H9 (cell line): ENCODE results near the gene CDK14. TPM values are rescaled to one million over a fixed set of nuclear protein-coding genes. Genes with fewer than 3 reads are reported as not detected.

ENCODE experiments used
- DNase-seq: peaks from one replicate; pipeline ENCODE4 v3.0.0-alpha.2; 2017
- H2AFZ ChIP-seq: one replicate; pipeline ENCODE4 v1.6.1; 2013; ENCODE audit warnings: mild to moderate bottlenecking, low read length, control low read depth, moderate library complexity
- H2AK5ac ChIP-seq: 2 replicates; pipeline ENCODE4 v1.6.1; 2013; ENCODE audit warnings: low read length, control low read depth, mixed read lengths; ENCODE audit not compliant: insufficient read length
- H2BK120ac ChIP-seq: one replicate; pipeline ENCODE4 v1.6.1; 2013; ENCODE audit warnings: low read depth, mild to moderate bottlenecking, low read length, control low read depth, inconsistent platforms; ENCODE audit not compliant: poor library complexity, severe bottlenecking
- H2BK12ac ChIP-seq: 2 replicates; pipeline ENCODE4 v1.6.1; 2013; ENCODE audit warnings: low read length, control low read depth, mixed read lengths, low read depth; ENCODE audit not compliant: insufficient read length
- H2BK15ac ChIP-seq: 2 replicates; pipeline ENCODE4 v1.6.1; 2013; ENCODE audit warnings: low read depth, low read length, control low read depth
- H2BK20ac ChIP-seq: one replicate; pipeline ENCODE4 v1.6.1; 2013; ENCODE audit warnings: low read depth, mild to moderate bottlenecking, low read length, control low read depth, inconsistent platforms; ENCODE audit not compliant: poor library complexity, severe bottlenecking
- H2BK5ac ChIP-seq: 2 replicates; pipeline ENCODE4 v1.6.1; 2013; ENCODE audit warnings: low read length, control low read depth, mixed read lengths; ENCODE audit not compliant: insufficient read length
- H3K14ac ChIP-seq: 2 replicates; pipeline ENCODE4 v1.6.1; 2013; ENCODE audit warnings: low read length, control low read depth; ENCODE audit not compliant: insufficient read depth
- H3K18ac ChIP-seq: 2 replicates; pipeline ENCODE4 v1.6.1; 2013; ENCODE audit warnings: low read depth, mild to moderate bottlenecking, mixed read lengths, low read length, control low read depth; ENCODE audit not compliant: insufficient read length
- H3K23ac ChIP-seq: 2 replicates; pipeline ENCODE4 v1.6.1; 2013; ENCODE audit warnings: low read length, control low read depth, mixed read lengths, low read depth; ENCODE audit not compliant: insufficient read length
- H3K23me2 ChIP-seq: 2 replicates; pipeline ENCODE4 v1.6.1; 2013; ENCODE audit warnings: low read depth, mild to moderate bottlenecking, mixed read lengths, low read length, control low read depth; ENCODE audit not compliant: insufficient read length, poor library complexity, severe bottlenecking
- H3K27ac ChIP-seq: 2 replicates; pipeline ENCODE4 v1.5.1; 2013; ENCODE audit warnings: low read length, control low read depth, mixed read lengths, low read depth; ENCODE audit not compliant: insufficient read length
- H3K27me3 ChIP-seq: 2 replicates; pipeline ENCODE4 v1.6.1; 2013; ENCODE audit warnings: low read length, control low read depth, inconsistent platforms; ENCODE audit not compliant: insufficient read depth
- H3K4ac ChIP-seq: 2 replicates; pipeline ENCODE4 v1.6.1; 2013; ENCODE audit warnings: low read depth, mild to moderate bottlenecking, control low read depth, inconsistent platforms, low read length, moderate library complexity
- H3K4me1 ChIP-seq: 2 replicates; pipeline ENCODE4 v1.6.1; 2013; ENCODE audit warnings: low read length, control low read depth, inconsistent platforms; ENCODE audit not compliant: insufficient read depth
- H3K4me2 ChIP-seq: 2 replicates; pipeline ENCODE4 v1.6.1; 2013; ENCODE audit warnings: low read length, control low read depth, mixed read lengths; ENCODE audit not compliant: insufficient read length, insufficient read depth
- H3K56ac ChIP-seq: 2 replicates; pipeline ENCODE4 v1.6.1; 2013; ENCODE audit warnings: low read depth, mild to moderate bottlenecking, mixed read lengths, low read length, control low read depth; ENCODE audit not compliant: insufficient read length
- H3K79me1 ChIP-seq: 2 replicates; pipeline ENCODE4 v1.6.1; 2013; ENCODE audit warnings: low read depth, mild to moderate bottlenecking, moderate library complexity, low read length, control low read depth, inconsistent platforms; ENCODE audit not compliant: insufficient read depth, poor library complexity, severe bottlenecking
- H3K79me2 ChIP-seq: 2 replicates; pipeline ENCODE4 v1.6.1; 2013; ENCODE audit warnings: low read length, control low read depth, inconsistent platforms; ENCODE audit not compliant: insufficient read depth
- H3K9ac ChIP-seq: 2 replicates; pipeline ENCODE4 v1.6.1; 2013; ENCODE audit warnings: low read length, control low read depth, mixed read lengths; ENCODE audit not compliant: insufficient read length; ENCODE audit errors: extremely low read depth
- H3K9me3 ChIP-seq: one replicate; pipeline ENCODE4 v1.6.1; 2013; ENCODE audit warnings: low read depth, low read length, inconsistent platforms; ENCODE audit not compliant: control insufficient read depth
- H3T11ph ChIP-seq: one replicate; pipeline ENCODE4 v1.6.1; 2013; ENCODE audit warnings: mild to moderate bottlenecking, low read length, control low read depth, inconsistent platforms
- H4K20me1 ChIP-seq: one replicate; pipeline ENCODE4 v1.6.1; 2013; ENCODE audit not compliant: control insufficient read depth, insufficient read length, insufficient read depth
- H4K5ac ChIP-seq: 2 replicates; pipeline ENCODE4 v1.6.1; 2013; ENCODE audit warnings: low read depth, mild to moderate bottlenecking, mixed read lengths, low read length, control low read depth; ENCODE audit not compliant: insufficient read length
- H4K8ac ChIP-seq: replicated peaks from 2 replicates; pipeline ENCODE4 v1.6.1; 2013; ENCODE audit warnings: low read length, control low read depth, mixed read lengths, low read depth; ENCODE audit not compliant: insufficient read length
- H4K91ac ChIP-seq: 2 replicates; pipeline ENCODE4 v1.6.1; 2013; ENCODE audit warnings: low read depth, mild to moderate bottlenecking, moderate library complexity, mixed read lengths, low read length, control low read depth; ENCODE audit not compliant: insufficient read length
- H3K27ac Mint-ChIP-seq, 3 experiments: 2 replicates in 2 of 3; 3 replicates in 1 of 3; pipeline ENCODE4 v1.8.0; 2020 to 2021; ENCODE audit warnings: mixed read lengths in 3 of 3, mild to moderate bottlenecking in 1 of 3, moderate library complexity in 1 of 3
- H3K27me3 Mint-ChIP-seq: 2 replicates; pipeline ENCODE4 v1.8.0; 2021; ENCODE audit warnings: low read depth, mild to moderate bottlenecking, moderate library complexity, mixed read lengths
- H3K36me3 Mint-ChIP-seq, 3 experiments: 2 replicates in 2 of 3; 3 replicates in 1 of 3; pipeline ENCODE4 v1.8.0; 2020 to 2021; ENCODE audit warnings: low read depth in 3 of 3, mixed read lengths in 3 of 3; ENCODE audit not compliant: insufficient read depth in 1 of 3
- H3K4me1 Mint-ChIP-seq, 2 experiments: 2 replicates each; pipeline ENCODE4 v1.8.0; 2020; ENCODE audit warnings: mixed read lengths in 2 of 2
- H3K4me3 Mint-ChIP-seq, 2 experiments: 2 replicates in 1 of 2; 3 replicates in 1 of 2; pipeline ENCODE4 v1.8.0; 2020 to 2021; ENCODE audit warnings: mild to moderate bottlenecking in 2 of 2, mixed read lengths in 2 of 2, moderate library complexity in 1 of 2
- H3K9me3 Mint-ChIP-seq, 2 experiments: 2 replicates in 1 of 2; 3 replicates in 1 of 2; pipeline ENCODE4 v1.8.0; 2020; ENCODE audit warnings: mild to moderate bottlenecking in 2 of 2, mixed read lengths in 2 of 2, moderate library complexity in 1 of 2
- CTCF ChIP-seq: fragments of 200-600 bp; sonication (generic); conservative IDR thresholded peaks from 3 replicates; pipeline ENCODE4 v1.8.0; 2021; ENCODE audit warnings: antibody characterized with exemption, mild to moderate bottlenecking
- WGBS: extraction: QIAGEN DNeasy Blood & Tissue Kit; methylation state at CpG from one replicate; pipeline ENCODE4 v1.1.7; 2013; ENCODE audit warnings: missing lambda C conversion rate, low lambda C conversion rate, mixed read lengths; ENCODE audit not compliant: insufficient read length; ENCODE audit errors: extremely low coverage; 5-methylcytosine and 5-hydroxymethylcytosine counted together
- total RNA-seq: library from RNA; stranded (reverse); gene quantifications from 2 replicates; pipeline ENCODE4 v1.2.1, GENCODE V29; 2021

The CDK14 gene
- total RNA-seq, 1 experiment from 2014 or later: 23.9 TPM

- Histone ChIP-seq H3K4me1 (0 out of 2 replicates have a peak, but pooled peaks cover 2% of the 10 kb centered on the region), H3K14ac (no peak overlapping the region), H3K56ac (no peak overlapping the region), H2BK5ac (no peak overlapping the region), H3K4ac (no peak overlapping the region), H4K20me1 (no peaks in the 10 kb centered on the region), H2BK15ac (no peak overlapping the region), H3K27ac (no peak overlapping the region), H4K8ac (no peak overlapping the region), H2BK12ac (no peak overlapping the region), H2BK20ac (no peak overlapping the region), H3K79me1 (no peaks in the 10 kb centered on the region), H4K5ac (no peak overlapping the region), H3K4me2 (no peak overlapping the region), H3K9me3 (no peaks in the 10 kb centered on the region), H3K27me3 (peaks cover 1% of the 10 kb centered on the region; the same call in 1 of the 2 replicates), H3K9ac (no peak overlapping the region), H2BK120ac (no peak overlapping the region), H3K23me2 (no peaks in the 10 kb centered on the region), H3T11ph (no peak overlapping the region), H2AK5ac (no peak overlapping the region), H2AFZ (no peak overlapping the region), H3K23ac (no peak overlapping the region), H3K18ac (no peak overlapping the region), H4K91ac (no peak overlapping the region), H3K79me2 (no peaks in the 10 kb centered on the region)
- TF ChIP-seq CTCF: no peak
- no CpG with 5 or more reads among the region's 1 CpG for WGBS
- H3K27ac Mint-ChIP-seq: no peak overlapping the region
- H3K4me1 Mint-ChIP-seq: peaks cover 12 to 14% of the 10 kb centered on the region in 2 experiments
- H3K4me3 Mint-ChIP-seq: no peak overlapping the region
- no peaks in the 10 kb centered on the region; the same call in 1 of the 2 replicates for H3K27me3 Mint-ChIP-seq
- no peaks in the 10 kb centered on the region for H3K9me3 Mint-ChIP-seq
- H3K36me3 Mint-ChIP-seq: no peaks in the 10 kb centered on the region
- DNase-seq: no peak
Measured at GRCh38 chr7:91165846-91166230, 569.7 kb downstream of the CDK14 start.
